ENCODE measurements around the gene CFAP299. TPM values are rescaled to one million over a fixed set of nuclear protein-coding genes. Genes with fewer than 3 reads are reported as not detected.
"Not testable (repeated sequence)": the region's sequence is repeated elsewhere in the genome, so short reads cannot be mapped to it uniquely, and the experiment has no call there.

CFAP299 gene
- total and polyA plus RNA-seq, 2 experiments from 2014 or later, result not detected

DNA sequence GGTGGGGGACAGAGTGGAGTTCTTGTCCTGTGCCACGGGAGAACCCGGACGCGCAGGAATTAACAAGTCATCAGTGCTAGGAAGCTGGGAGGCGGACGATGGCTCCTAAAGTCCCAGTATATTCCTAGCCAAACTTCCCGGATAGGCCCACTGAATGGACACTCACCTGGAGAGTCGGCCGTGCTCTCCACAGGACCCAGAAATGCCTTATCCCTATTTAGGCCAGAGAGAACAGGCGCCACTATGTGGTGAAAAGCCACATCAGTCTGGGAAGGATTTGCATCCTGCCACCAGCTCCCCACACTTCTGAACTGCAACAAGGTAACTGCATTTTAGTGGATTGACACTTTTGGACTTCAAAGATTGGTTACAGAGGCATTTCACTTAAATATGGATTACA lies 1.1 kb downstream of the CFAP299 start:
- no peak overlapping the region for H2AFZ ChIP-seq
- H3K4me1 ChIP-seq (ENCODE audit: insufficient read depth), result no peaks in the 10 kb centered on the region
- H3K9me2 ChIP-seq (replicated peaks; ENCODE audit: insufficient read depth), result no peaks in the 10 kb centered on the region
- WGBS (ENCODE audit: low lambda C conversion rate, missing lambda C conversion rate), result 18% methylated on average over 10 of the region's 10 CpGs
- H3K27ac ChIP-seq, result no peak overlapping the region
- no peaks in the 10 kb centered on the region for H4K20me1 ChIP-seq (ENCODE audit: insufficient read depth, poor library complexity, severe bottlenecking)
- no peak overlapping the region for H3K4me3 ChIP-seq
- peak; percentile 41 for DNase-seq (ENCODE audit: low spot score)
- H3K36me3 ChIP-seq (replicated peaks; ENCODE audit: insufficient read depth, low read depth), result no peaks in the 10 kb centered on the region
- peak overlapping the region; percentile 99 for H3K4me2 ChIP-seq
- H3K79me2 ChIP-seq, result no peaks in the 10 kb centered on the region
- H3K27me3 ChIP-seq, result peaks cover 42% of the 10 kb centered on the region
- TF ChIP-seq EZH2phosphoT487 (IDR thresholded peaks at IDR 0.05; ENCODE audit: low read depth, severe bottlenecking, unreplicated experiment), result no peak
- TF ChIP-seq EZH2 (IDR thresholded peaks at IDR 0.05; ENCODE audit: borderline replicate concordance), result no peak
- TF ChIP-seq, protein P1, sequence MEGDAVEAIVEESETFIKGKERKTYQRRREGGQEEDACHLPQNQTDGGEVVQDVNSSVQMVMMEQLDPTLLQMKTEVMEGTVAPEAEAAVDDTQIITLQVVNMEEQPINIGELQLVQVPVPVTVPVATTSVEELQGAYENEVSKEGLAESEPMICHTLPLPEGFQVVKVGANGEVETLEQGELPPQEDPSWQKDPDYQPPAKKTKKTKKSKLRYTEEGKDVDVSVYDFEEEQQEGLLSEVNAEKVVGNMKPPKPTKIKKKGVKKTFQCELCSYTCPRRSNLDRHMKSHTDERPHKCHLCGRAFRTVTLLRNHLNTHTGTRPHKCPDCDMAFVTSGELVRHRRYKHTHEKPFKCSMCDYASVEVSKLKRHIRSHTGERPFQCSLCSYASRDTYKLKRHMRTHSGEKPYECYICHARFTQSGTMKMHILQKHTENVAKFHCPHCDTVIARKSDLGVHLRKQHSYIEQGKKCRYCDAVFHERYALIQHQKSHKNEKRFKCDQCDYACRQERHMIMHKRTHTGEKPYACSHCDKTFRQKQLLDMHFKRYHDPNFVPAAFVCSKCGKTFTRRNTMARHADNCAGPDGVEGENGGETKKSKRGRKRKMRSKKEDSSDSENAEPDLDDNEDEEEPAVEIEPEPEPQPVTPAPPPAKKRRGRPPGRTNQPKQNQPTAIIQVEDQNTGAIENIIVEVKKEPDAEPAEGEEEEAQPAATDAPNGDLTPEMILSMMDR (IDR thresholded peaks at IDR 0.05; ENCODE audit: poor library complexity), result peak; percentile 46
- no peaks in the 10 kb centered on the region for H3K9me3 ChIP-seq (ENCODE audit: low read depth)

DNA sequence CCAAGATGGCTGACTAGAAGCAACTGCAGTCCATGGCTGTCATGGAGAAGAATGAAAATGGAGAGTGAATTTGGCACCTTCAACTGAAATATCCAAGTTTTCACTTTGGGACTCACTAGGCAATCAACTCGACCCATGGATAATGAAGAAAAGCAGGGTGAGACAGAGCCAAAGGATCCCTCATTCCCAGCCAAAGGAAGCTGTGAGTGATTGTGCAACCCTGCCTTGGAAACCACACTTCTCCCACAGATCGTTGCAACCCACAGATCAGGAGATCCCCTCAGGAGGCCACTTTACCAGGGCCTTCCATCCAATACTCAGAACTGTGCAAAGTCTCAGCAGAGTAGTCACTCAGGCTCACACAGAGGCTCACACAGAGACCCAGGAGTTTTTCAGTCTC lies 4.5 kb downstream of the CFAP299 start:
- Histone ChIP-seq H3K4me1 (ENCODE audit: insufficient read depth) (no peaks in the 10 kb centered on the region), H2AFZ (no peak overlapping the region), H3K4me2 (no peak overlapping the region), H4K20me1 (ENCODE audit: insufficient read depth, poor library complexity, severe bottlenecking) (no peaks in the 10 kb centered on the region), H3K9me2 (replicated peaks; ENCODE audit: insufficient read depth) (no peaks in the 10 kb centered on the region), H3K9me3 (ENCODE audit: low read depth) (no peaks in the 10 kb centered on the region), H3K27ac (no peak overlapping the region), H3K4me3 (no peak overlapping the region), H3K79me2 (no peaks in the 10 kb centered on the region), H3K27me3 (peaks cover 18% of the 10 kb centered on the region), H3K36me3 (replicated peaks; ENCODE audit: insufficient read depth, low read depth) (no peaks in the 10 kb centered on the region)
- no peak for TF ChIP-seq EZH2phosphoT487 (IDR thresholded peaks at IDR 0.05; ENCODE audit: low read depth, severe bottlenecking, unreplicated experiment)
- TF ChIP-seq, protein P1 (IDR thresholded peaks at IDR 0.05; ENCODE audit: poor library complexity), result no peak
- TF ChIP-seq EZH2 (IDR thresholded peaks at IDR 0.05; ENCODE audit: borderline replicate concordance), result no peak
- no peak for DNase-seq (ENCODE audit: low spot score)
- 78% methylated on average over 2 of the region's 2 CpGs for WGBS (ENCODE audit: low lambda C conversion rate, missing lambda C conversion rate)

DNA sequence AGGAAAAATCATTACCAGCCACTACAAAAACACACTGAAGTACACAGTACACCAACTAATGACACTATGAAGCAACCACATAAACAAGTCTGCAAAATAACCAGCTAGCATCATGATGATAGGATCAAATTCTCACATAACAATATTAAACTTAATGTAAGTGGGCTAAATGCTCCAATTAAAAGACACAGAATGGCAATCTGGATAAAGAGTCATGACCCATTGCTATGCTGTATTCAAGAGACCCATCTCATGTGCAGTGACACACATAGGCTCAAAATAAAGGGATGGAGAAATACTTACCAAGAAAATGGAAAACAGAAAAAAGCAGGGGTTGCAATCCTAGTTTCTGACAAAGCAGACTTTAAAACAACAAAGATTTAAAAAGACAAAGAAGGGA lies 7.2 kb downstream of the CFAP299 start:
- H3K9me2 ChIP-seq (replicated peaks; ENCODE audit: insufficient read depth); H3K36me3 ChIP-seq (replicated peaks; ENCODE audit: insufficient read depth, low read depth); H3K27ac ChIP-seq; H3K79me2 ChIP-seq; H3K4me2 ChIP-seq; H4K20me1 ChIP-seq (ENCODE audit: insufficient read depth, poor library complexity, severe bottlenecking); H3K9me3 ChIP-seq (ENCODE audit: low read depth); DNase-seq (ENCODE audit: low spot score); H2AFZ ChIP-seq; H3K4me1 ChIP-seq (ENCODE audit: insufficient read depth); H3K4me3 ChIP-seq: not testable (repeated sequence)
- H3K27me3 ChIP-seq, result peaks cover 13% of the 10 kb centered on the region

DNA sequence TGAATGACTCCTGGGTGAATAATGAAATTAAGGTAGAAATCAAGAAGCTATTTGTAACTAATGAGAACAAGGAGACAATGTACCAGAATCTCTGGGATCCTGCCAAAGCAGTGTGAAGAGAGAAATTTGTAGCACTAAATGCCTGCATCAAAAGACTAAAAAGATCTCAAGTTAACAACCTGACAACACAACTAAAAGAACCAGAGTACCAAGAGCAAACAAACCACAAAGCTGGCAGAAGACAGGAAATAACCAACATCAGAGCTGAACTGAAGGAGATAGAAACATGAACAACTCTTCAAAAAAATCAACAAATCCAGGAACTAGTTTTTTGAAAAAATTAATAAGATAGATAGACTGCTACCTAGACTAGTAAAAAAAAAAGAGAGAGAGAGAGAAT lies 8.4 kb downstream of the CFAP299 start:
- H3K9me3 ChIP-seq (ENCODE audit: low read depth), result no peaks in the 10 kb centered on the region
- no peak overlapping the region for H3K4me2 ChIP-seq
- DNase-seq (ENCODE audit: low spot score), result no peak
- TF ChIP-seq EZH2phosphoT487 (IDR thresholded peaks at IDR 0.05; ENCODE audit: low read depth, severe bottlenecking, unreplicated experiment) (no peak), EZH2 (IDR thresholded peaks at IDR 0.05; ENCODE audit: borderline replicate concordance) (no peak)
- TF ChIP-seq, protein P1 (IDR thresholded peaks at IDR 0.05; ENCODE audit: poor library complexity), result no peak
- H3K36me3 ChIP-seq (replicated peaks; ENCODE audit: insufficient read depth, low read depth), result no peaks in the 10 kb centered on the region
- H3K4me3 ChIP-seq, result no peak overlapping the region
- H3K9me2 ChIP-seq (replicated peaks; ENCODE audit: insufficient read depth), result no peaks in the 10 kb centered on the region
- peaks cover 14% of the 10 kb centered on the region for H3K27me3 ChIP-seq
- H3K27ac ChIP-seq, result no peak overlapping the region
- no peaks in the 10 kb centered on the region for H4K20me1 ChIP-seq (ENCODE audit: insufficient read depth, poor library complexity, severe bottlenecking)
- no peak overlapping the region for H2AFZ ChIP-seq
- no peaks in the 10 kb centered on the region for H3K4me1 ChIP-seq (ENCODE audit: insufficient read depth)
- H3K79me2 ChIP-seq, result no peaks in the 10 kb centered on the region
